ENCODE measurements around the gene RIMKLA. TPM values are rescaled to one million over a fixed set of nuclear protein-coding genes. Genes with fewer than 3 reads are reported as not detected.
A peak's percentile ranks its signal among the peaks of the same experiment; 100 is the strongest.

RIMKLA gene
- total RNA-seq, 2 experiments from 2014 or later, result not detected

- CTCF ChIA-PET (ENCODE audit: unreplicated experiment), result no interaction called here
Measured at GRCh38 chr1:42454403-42454802, 73.8 kb downstream of the RIMKLA start.

GRCh38 chr1:42456010-42456753 lies 75.6 kb downstream of the RIMKLA start, which contains the start of the genes PPCS and ZMYND12:
Gene PPCS, plus strand, starts transcription at chr1:42456543. Its CDS starts 23 bp downstream, at chr1:42456566.
Gene ZMYND12, minus strand, starts transcription at chr1:42456022. Its CDS starts 25 bp downstream, at chr1:42455997.
- intact Hi-C loops (cut with micrococcal nuclease; ENCODE audit: unreplicated experiment), result loop anchor here (2.0 kb wide), 1 partner anchor 121 kb away; the partner anchor contains the start of gene FOXJ3
- H3K9me3 ChIP-seq (ENCODE audit: low read length), result no peaks in the 10 kb centered on the region
- peak within 1 kb of the TSS; percentile 99 for H2AFZ ChIP-seq (ENCODE audit: low read length)
- peak within 1 kb of the TSS; percentile 74 for H3K4me3 ChIP-seq (ENCODE audit: low read depth, low read length, poor library complexity, severe bottlenecking)
- no peaks in the 10 kb centered on the region for H3K9me2 ChIP-seq (ENCODE audit: insufficient read depth, low read length)
- CTCF ChIA-PET (ENCODE audit: unreplicated experiment), result no interaction called here
- peak within 1 kb of the TSS; percentile 79 for H3K4me2 ChIP-seq (ENCODE audit: low read length)
- DNase-seq (ENCODE audit: low spot score), result peak; percentile 86
- BruUV-seq (replicated peaks), result no TSS peak
- H3K27ac ChIP-seq (ENCODE audit: low read depth, low read length, poor library complexity, severe bottlenecking), result peak within 1 kb of the TSS; percentile 69
- H3K36me3 ChIP-seq (ENCODE audit: insufficient read depth, low read length), result peaks cover 17% of the 10 kb centered on the region; the same call in 1 of the 2 replicates
- peaks cover 12% of the 10 kb centered on the region for H3K4me1 ChIP-seq (ENCODE audit: insufficient read depth, low read length, poor library complexity, severe bottlenecking)
- TF ChIP-seq CTCF (conservative IDR thresholded peaks at IDR 0.05; ENCODE audit: low read length) (no peak), EZH2phosphoT487 (IDR thresholded peaks at IDR 0.05; ENCODE audit: borderline replicate concordance, low read depth, low read length) (no peak)
- H4K20me1 ChIP-seq (ENCODE audit: insufficient read depth, low read length), result no peaks in the 10 kb centered on the region
- peaks cover 4% of the 10 kb centered on the region; the same call in 1 of the 2 replicates for H3K79me2 ChIP-seq (ENCODE audit: insufficient read depth, low read depth, low read length)
- POLR2A ChIA-PET, result interaction anchor here (0.6 to 1.2 kb wide), 2 partner anchors 139 to 311 kb away, joined by 3 read pairs; partner anchors contain the start of genes C1orf50 and P3H1

More at GRCh38 chr1:42454403-42454802, 73.8 kb downstream of the RIMKLA start:
- H3K79me2 ChIP-seq (ENCODE audit: insufficient read depth, low read depth, low read length), result peaks cover 4% of the 10 kb centered on the region; the same call in 1 of the 2 replicates
- POLR2A ChIA-PET, result interaction anchor here (0.7 kb wide), 1 partner anchor 57 kb away, joined by 4 read pairs; no protein-coding TSS in a partner anchor
- no peak overlapping the region for H3K27ac ChIP-seq (ENCODE audit: low read depth, low read length, poor library complexity, severe bottlenecking)
- H2AFZ ChIP-seq (ENCODE audit: low read length), result no peak overlapping the region
- no peaks in the 10 kb centered on the region for H3K9me3 ChIP-seq (ENCODE audit: low read length)
- no peaks in the 10 kb centered on the region for H3K9me2 ChIP-seq (ENCODE audit: insufficient read depth, low read length)
- intact Hi-C loops (cut with micrococcal nuclease; ENCODE audit: unreplicated experiment), result no loop called here
- no peak overlapping the region for H3K4me2 ChIP-seq (ENCODE audit: low read length)
- BruUV-seq (replicated peaks), result no TSS peak
- peaks cover 12% of the 10 kb centered on the region; the same call in 1 of the 2 replicates for H3K36me3 ChIP-seq (ENCODE audit: insufficient read depth, low read length)
- H3K4me1 ChIP-seq (ENCODE audit: insufficient read depth, low read length, poor library complexity, severe bottlenecking), result peaks cover 12% of the 10 kb centered on the region
- DNase-seq (ENCODE audit: low spot score), result no peak
- no peaks in the 10 kb centered on the region for H4K20me1 ChIP-seq (ENCODE audit: insufficient read depth, low read length)
- no peak for TF ChIP-seq CTCF (conservative IDR thresholded peaks at IDR 0.05; ENCODE audit: low read length)
- TF ChIP-seq EZH2phosphoT487 (IDR thresholded peaks at IDR 0.05; ENCODE audit: borderline replicate concordance, low read depth, low read length), result no peak
- H3K4me3 ChIP-seq (ENCODE audit: low read depth, low read length, poor library complexity, severe bottlenecking), result no peak overlapping the region
